Amniotic stem cell (primary cell): ENCODE data around the gene HAX1.
"Not testable (repeated sequence)": the region's sequence is repeated elsewhere in the genome, so short reads cannot be mapped to it uniquely, and the experiment has no call there.

Source experiments
- DNase-seq: peaks from one replicate; lab custom pipeline; 2025; lab: John Stamatoyannopoulos, UW

HAX1 gene

DNA sequence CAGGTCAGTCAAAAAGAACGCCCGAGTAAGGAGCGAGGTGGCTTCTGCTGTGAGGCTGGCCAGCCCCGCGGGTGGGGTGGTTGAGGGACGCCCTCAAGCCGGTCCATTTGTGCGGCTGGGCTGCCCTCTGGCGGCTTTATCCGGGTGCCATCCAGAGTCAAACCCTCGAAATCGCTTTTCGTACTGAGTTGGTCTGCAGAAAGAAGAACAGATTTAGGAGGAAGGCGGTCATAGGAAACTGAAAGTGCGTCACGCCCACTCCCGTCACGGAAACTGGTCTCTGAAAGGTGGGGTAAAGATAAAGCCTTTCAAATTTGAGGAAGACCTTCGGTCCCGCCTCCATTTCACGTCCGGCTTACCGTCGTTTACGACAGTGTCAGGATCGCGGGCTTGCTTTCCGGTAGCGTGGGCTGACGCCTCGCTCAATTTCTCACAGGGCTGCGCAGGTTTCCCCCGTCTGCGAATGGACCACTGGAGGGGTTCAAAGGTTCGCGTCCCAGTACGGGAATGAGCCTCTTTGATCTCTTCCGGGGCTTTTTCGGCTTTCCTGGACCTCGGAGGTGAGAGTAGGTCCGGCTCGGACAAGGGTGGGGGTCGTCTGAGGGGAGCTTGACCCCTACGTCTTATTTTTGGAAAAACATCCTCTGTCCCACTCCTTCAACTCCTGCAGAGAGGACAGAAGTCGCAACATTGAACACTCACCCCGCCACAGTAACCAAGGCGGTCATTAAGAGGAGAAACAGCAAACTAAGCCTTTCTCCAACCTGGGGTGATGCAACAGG lies at the start of gene HAX1:
Gene HAX1, plus strand, starts transcription at position 413 of the 782 bp plus-strand sequence. Its CDS starts 95 bp downstream, at position 508.
- peak; percentile 97 for DNase-seq

DNA sequence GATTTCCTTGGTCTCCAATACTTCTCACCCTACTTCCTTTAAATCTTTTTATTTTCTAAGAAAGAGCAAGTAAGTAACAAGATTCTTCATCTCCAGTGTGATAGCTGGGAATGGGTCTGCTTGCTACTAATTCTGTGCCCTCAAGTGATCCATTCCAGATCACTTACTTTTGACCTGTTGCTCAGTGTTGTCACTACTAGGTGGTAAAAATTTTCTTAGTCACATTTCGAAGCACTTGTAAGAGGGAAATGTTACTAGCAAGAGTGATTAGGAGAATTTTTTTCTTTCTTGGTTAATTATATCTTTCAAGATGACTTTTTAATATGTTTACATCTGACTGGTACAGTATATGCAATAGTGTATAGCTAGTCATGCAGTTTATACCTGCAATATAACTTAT lies 49.5 kb upstream of the HAX1 start:
- DNase-seq: no peak

- no peak for DNase-seq
Observed at GRCh38 chr1:154223621-154224020, 48.8 kb upstream of the HAX1 start.

DNA sequence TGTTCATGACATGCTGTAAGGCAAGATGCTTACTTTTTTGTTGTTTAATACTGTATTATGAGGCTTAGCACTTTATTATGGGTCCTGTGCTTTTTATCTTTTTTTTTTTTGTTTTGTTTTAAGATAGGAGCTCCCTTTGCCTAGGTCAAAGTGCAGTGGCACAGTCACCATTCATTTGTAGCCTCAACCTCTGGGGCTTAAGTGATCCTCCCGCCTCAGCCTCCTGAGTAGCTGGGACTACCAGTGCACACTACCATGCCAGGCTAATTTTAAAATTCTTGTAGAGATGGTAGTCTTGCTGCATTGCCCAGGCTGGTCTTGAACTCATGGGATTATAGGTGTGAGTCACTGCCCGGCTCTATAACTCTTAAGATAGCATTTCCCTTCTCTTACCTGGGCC lies 47.1 kb upstream of the HAX1 start:
- DNase-seq: no peak

DNA sequence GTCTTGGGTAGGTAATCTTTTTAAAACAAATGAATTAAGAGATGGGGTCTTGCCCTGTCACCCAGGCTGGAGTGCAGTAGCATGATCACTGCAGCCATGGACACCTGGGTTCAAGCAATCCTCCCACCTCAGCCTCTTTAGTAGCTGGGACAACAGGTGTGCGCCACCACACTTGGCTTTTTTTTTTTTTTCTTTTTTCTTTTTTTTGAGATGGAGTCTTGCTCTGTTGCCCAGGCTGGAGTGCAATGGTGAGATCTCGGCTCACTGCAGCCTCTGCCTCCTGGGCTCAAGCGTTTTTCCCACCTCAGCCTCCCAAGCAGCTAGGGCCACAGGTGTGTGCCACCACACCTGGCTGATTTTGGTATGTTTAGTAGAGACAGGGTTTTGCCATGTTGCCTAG lies 41.3 kb upstream of the HAX1 start:
- not testable (repeated sequence) for DNase-seq

DNA sequence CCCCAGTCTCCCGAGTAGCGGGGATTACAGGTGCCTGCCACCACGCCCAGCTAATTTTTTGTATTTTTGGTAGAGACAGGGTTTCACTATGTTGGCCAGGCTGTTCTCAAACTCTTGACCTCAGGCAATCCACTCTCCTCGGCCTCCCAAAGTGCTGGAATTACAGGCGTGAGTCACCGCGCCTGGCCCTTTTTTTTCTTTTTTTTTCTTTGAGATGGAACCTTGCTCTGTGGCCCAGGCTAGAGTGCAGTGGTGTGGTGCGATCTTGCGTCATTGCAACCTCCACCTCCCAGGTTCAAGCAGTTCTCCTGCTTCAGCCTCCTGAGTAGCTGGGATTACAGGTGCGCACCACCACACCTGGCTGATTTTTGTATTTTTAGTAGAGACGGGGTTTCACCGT lies 39.3 kb upstream of the HAX1 start:
- DNase-seq: not testable (repeated sequence)

DNA sequence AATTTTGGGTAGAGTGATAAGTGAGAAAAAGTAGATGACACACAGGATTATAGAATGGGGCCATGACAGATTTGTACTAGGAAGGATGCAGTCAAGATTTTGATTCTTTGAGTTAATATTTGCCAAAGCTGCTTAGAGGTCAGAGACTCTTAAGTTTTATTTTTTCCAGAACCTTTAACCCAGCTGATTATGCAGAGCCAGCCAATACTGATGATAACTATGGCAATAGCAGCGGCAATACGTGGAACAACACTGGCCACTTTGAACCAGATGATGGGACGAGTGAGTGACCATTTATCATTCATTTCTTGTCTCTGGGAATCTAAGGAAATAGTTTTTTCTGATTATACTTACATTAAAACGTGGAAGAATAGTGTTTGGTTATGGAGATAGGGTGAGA lies 35.6 kb upstream of the HAX1 start:
- DNase-seq: no peak

DNA sequence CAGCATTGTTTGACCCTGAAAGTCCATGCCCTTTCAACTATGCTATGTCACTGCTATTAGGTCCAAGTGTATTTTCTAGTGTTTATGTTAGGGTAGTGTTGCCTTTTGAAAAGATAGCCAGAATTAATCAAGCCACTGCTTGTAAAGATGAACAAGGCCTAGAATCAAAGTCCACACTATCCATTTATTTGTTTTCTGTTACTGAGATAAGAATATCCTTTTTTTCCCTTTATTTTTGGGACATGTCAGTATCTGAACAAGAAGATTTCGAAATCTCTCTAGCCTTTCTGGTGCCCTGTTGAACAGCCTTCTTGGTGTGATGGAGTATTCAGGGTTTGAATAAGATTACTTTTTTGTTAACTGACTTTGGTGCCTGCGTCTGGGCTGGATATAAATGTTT lies 35.0 kb upstream of the HAX1 start:
- no peak for DNase-seq

DNA sequence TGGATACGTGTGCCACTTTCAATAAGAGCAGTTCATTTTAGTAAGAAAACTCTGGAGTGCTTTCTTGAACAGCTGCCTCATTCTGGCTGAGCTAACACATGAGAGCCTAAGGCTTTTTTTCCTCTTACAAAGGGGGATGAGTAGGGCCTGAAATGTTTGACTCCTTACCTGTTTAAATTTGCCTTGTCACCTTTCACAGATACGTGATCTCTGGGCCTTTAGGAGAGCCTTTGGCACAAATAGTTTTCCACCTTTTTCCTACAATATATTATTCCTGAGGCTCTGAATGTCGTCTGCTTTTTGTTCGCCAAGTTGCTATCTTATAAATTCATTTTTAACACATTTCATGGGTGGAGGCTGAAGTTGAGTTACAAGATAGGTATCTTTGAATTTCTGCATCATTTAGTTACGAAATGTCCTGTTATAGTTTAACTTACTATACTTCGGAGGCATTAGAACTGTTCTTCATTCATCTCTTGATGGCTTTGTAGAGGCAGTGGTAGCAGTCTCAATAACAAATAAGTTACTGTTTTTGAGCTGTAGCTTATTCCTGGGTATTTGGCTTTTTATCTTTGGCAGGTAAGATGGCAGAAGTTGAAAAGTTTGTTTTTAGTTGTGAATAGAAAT lies 34.4 kb upstream of the HAX1 start:
- no peak for DNase-seq

DNA sequence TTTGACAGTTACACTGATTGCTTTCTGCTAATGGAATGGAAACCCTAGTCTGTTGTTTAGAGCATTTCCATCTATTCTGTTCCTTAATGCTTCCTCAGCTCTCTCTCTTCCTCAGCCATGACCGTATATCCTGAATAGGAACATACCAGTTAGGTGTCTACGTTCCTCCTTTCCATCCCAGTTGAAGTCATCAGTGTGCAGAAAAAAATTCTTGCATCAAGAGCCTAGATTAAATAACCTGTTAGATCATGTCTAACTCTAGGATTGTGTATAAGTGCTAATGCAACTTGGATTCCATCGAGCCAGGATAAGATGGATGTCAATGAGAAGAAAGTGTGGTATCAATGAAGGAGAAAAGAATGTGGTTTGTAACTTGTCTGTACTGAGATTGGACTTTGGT lies 32.9 kb upstream of the HAX1 start:
- no peak for DNase-seq

DNA sequence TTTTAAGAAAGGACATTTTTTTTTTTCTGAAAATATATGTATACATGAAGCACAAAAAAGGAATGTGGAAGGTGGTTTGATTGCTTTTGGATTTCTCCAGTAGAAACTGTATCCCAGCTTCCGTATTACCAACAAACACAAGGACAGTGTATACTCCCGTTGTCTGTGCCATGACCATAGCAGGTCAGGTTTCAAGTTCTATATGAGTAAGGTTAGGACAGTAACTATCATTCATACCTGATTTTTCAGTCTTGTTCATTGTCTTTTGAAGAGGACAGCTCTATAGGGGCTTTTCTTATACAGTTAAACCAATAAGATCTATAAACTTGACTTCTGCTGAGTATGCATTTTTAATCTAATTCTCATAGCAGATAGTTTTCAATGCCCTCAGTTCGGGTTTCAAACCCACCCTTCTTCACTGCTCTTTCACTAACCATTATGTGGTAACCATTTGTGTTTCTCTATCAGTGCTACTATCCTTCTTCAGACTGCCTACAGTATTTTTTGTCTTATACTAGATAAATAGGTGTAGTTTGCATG lies 32.1 kb upstream of the HAX1 start:
- DNase-seq: no peak

GRCh38 chr1:154241703-154242351 lies 30.6 kb upstream of the HAX1 start:
- no peak for DNase-seq

DNA sequence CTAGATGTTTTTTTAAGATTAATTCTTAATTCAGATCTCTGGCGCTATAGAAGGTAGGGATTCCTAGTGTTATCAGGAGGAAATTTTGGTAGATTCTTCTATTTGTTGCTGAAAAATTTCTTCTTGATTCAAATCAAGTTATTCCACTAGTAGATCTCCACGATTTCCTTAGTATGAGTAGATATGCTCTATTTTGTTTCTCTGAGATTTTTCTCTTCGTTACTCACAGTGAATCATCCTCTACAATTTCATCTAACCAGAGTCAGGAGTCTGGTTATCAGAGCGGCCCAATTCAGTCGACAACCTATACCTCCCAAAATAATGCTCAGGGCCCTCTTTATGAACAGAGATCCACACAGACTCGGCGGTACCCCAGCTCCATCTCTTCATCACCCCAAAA lies 18.8 kb upstream of the HAX1 start:
- no peak for DNase-seq

- DNase-seq: no peak
Observed at GRCh38 chr1:154256686-154257085, 15.7 kb upstream of the HAX1 start.

GRCh38 chr1:154258784-154259183 lies 13.6 kb upstream of the HAX1 start:
- no peak for DNase-seq

DNA sequence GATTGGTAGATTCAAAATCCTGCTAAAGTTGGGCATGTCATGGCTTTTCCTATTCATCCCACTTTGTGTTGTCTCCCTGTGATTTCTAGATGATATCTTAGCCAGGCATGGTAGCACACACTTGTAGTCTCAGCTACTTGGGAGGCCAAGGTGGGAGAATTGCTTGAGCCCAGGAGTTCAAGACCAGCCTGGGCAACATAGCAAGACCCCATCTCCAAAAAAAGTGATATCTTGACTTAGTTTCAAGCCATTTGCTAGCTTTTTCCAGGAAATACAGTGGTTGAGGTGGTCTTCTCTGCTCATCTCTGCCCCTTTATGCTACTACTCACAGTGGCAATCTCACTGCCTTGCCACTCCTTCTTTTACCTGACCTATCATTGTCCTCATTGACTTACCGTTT lies 12.3 kb upstream of the HAX1 start:
- DNase-seq: no peak

DNA sequence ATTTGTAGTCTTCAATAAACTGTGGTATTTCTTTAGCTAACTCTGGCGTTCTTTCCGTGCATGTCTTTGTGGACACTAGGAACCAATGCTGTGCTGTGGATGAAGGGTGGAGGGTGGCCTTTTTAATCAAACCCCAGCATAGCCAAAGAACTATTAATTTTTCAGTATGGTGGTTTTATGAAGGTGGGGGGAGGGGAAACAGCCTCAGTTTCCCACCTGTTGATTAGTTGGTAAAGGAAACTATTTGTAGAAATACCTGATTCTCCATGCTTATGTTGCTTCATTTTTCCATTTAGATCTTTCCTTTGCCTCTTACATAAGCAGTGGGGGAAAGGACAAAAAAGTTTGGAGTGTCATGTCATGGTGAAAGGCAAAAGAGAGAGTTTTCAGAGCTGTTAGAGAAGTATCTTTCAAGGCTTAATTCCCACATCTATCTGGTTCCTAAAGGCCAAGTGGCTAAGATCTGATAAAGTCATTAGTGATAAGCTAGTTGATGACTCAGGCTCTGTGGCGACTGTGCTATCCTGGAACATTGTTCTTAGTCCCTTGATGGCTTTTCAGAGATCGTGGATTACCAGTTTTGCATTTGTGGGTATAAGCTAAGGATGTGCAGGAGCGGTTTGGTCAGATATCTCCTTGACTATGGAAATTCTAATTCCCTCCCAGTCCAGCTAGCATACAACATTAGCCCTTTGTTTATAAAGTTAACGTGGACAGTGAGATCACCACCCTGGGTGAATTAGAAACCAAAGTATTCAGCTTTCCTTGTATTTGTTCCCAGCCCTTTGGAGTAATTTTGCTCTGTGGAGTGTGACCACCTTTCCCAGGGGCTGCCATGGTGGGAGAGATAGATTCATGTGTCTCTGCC lies 8.7 kb upstream of the HAX1 start:
- DNase-seq: no peak

DNA sequence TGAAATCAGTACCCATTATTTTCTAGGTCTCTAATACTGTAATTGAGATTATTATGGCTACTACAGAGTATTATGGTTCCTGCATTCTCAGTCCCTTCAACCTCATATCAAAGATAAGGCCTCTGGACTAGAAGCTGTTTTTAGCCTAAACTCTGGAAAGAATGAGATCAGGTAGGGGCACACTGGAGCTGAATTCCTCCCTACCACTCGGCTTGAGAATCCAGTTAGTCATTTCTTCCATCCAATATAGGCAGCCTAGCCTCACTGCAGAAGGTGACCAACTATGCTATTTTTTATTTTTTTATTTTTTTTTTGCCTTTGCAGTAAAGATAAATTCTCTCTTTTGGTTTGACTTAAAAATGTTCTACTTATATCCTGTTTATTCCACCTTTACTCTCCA lies 8.0 kb upstream of the HAX1 start:
- no peak for DNase-seq

GRCh38 chr1:154265586-154265985 lies 6.8 kb upstream of the HAX1 start:
- no peak for DNase-seq

GRCh38 chr1:154270833-154271232 lies 1.6 kb upstream of the HAX1 start:
- DNase-seq: no peak

DNA sequence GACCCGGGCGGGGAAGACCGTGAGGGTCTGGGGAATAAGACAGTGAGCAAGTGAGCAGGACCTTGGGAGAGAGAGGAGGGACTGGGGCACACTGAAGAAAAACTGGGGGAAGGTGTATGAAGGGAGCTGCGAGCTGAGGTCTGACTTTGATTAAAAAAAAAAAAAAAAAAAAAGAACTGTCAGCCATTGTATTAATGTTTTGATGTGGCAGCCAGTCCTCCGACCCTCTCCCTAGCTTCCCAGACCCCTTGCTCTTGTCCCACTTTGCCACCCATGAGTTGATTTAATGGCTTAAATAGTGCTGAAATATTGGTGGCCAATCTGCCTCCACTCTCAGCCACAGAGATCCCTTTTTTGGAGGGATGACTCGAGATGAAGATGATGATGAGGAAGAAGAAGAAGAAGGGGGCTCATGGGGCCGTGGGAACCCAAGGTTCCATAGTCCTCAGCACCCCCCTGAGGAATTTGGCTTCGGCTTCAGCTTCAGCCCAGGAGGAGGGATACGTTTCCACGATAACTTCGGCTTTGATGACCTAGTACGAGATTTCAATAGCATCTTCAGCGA lies 652 bp downstream of the HAX1 start:
- DNase-seq: no peak

- no peak for DNase-seq
Observed at GRCh38 chr1:154276797-154277196, 4.4 kb downstream of the HAX1 start.
